ENCODE measurements around the gene NPAS2. TPM values are rescaled to one million over a fixed set of nuclear protein-coding genes. Genes with fewer than 3 reads are reported as not detected.

NPAS2 gene
- polyA plus RNA-seq, 3 donors, result 13.2 to 20.2 (median 14.5) TPM

GRCh38 chr2:100893392-100894104 lies 73.6 kb downstream of the NPAS2 start:
- no peak for DNase-seq (ENCODE audit: extremely low read depth in 1 of 11, low read depth in 9 of 11, low spot score in 4 of 11)

DNA sequence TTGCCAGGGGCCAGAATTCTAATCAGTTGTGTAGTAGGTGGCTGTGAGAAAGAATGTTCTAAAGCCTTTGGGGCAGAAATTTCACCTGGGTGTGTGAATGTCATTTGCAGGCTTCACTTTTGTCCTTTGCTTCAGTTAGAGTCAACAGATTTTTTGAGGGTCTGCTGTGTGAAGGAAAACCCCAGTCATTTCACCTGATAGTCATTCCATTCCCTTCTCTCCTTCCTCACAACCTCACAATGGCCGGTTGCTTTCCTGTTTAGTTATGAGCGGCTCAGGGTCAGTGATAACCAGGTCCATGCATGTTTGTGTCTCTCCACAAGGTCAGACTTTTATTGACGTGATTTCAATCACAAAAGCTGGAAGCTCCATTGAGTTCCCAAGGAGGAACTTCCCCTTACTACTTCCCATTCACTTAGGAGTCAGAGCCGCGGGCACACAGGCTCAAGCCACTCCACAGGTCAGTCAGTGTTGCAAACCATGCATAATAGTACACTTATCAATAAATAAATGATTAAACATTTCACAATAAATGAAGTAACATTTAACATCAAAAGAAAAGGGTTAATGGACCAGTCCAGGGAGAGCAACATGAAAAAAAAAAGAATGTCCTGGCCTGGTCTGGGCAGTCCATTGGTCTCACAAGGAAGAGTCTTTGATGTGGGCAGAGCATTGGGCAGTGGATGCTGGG lies 74.3 kb downstream of the NPAS2 start:
- no peak for DNase-seq (ENCODE audit: extremely low read depth in 1 of 11, low read depth in 9 of 11, low spot score in 4 of 11)

- DNase-seq (ENCODE audit: extremely low read depth in 1 of 11, low read depth in 9 of 11, low spot score in 4 of 11), result no peak
Measured at GRCh38 chr2:100894796-100895156, 74.8 kb downstream of the NPAS2 start.

DNA sequence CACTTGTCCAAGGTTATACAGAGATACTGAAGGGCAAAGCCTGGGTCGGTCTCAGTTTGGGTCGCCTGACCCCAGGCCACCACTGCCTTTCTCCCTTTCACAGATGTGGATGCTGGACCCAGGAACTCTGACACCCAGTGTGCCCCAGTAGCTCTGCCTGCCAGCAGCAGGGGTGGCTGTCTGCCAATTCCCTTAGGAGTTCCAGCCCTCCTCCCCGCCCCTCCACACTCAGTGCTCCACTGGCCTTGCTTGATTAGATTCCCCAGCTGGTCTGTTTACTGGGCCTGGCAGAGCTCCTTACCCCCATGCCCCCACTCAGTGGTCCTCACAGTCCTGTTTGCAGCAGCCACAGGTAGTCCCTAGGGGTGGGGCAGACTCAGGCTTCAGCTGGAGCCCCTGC lies 75.5 kb downstream of the NPAS2 start:
- no peak for DNase-seq (ENCODE audit: extremely low read depth in 1 of 11, low read depth in 9 of 11, low spot score in 4 of 11)

GRCh38 chr2:100895934-100896685 lies 76.2 kb downstream of the NPAS2 start:
- no peak for DNase-seq (ENCODE audit: extremely low read depth in 1 of 11, low read depth in 9 of 11, low spot score in 4 of 11)

- DNase-seq (ENCODE audit: extremely low read depth in 1 of 11, low read depth in 9 of 11, low spot score in 4 of 11), result no peak
Measured at GRCh38 chr2:100898035-100898665, 78.2 kb downstream of the NPAS2 start.

GRCh38 chr2:100900156-100900795 lies 80.3 kb downstream of the NPAS2 start:
- no peak for DNase-seq (ENCODE audit: extremely low read depth in 1 of 11, low read depth in 9 of 11, low spot score in 4 of 11)

- DNase-seq (ENCODE audit: extremely low read depth in 1 of 11, low read depth in 9 of 11, low spot score in 4 of 11), result no peak
Measured at GRCh38 chr2:100902817-100903405, 83.0 kb downstream of the NPAS2 start.

GRCh38 chr2:100903534-100904258 lies 83.8 kb downstream of the NPAS2 start:
- DNase-seq (ENCODE audit: extremely low read depth in 1 of 11, low read depth in 9 of 11, low spot score in 4 of 11), result no peak

GRCh38 chr2:100905132-100905805 lies 85.3 kb downstream of the NPAS2 start:
- no peak for DNase-seq (ENCODE audit: extremely low read depth in 1 of 11, low read depth in 9 of 11, low spot score in 4 of 11)

- no peak for DNase-seq (ENCODE audit: extremely low read depth in 1 of 11, low read depth in 9 of 11, low spot score in 4 of 11)
Measured at GRCh38 chr2:100906131-100906530, 86.2 kb downstream of the NPAS2 start.

GRCh38 chr2:100906679-100907078 lies 86.7 kb downstream of the NPAS2 start:
- no peak for DNase-seq (ENCODE audit: extremely low read depth in 1 of 11, low read depth in 9 of 11, low spot score in 4 of 11)

GRCh38 chr2:100907832-100908231 lies 87.9 kb downstream of the NPAS2 start:
- DNase-seq (ENCODE audit: extremely low read depth in 1 of 11, low read depth in 9 of 11, low spot score in 4 of 11), result no peak

- DNase-seq (ENCODE audit: extremely low read depth in 1 of 11, low read depth in 9 of 11, low spot score in 4 of 11), result peak in 7 of 11 donors; percentile 10 to 39 (median 36)
Measured at GRCh38 chr2:100909534-100910081, 89.7 kb downstream of the NPAS2 start.

GRCh38 chr2:100910111-100910510 lies 90.2 kb downstream of the NPAS2 start:
- DNase-seq (ENCODE audit: extremely low read depth in 1 of 11, low read depth in 9 of 11, low spot score in 4 of 11), result no peak

DNA sequence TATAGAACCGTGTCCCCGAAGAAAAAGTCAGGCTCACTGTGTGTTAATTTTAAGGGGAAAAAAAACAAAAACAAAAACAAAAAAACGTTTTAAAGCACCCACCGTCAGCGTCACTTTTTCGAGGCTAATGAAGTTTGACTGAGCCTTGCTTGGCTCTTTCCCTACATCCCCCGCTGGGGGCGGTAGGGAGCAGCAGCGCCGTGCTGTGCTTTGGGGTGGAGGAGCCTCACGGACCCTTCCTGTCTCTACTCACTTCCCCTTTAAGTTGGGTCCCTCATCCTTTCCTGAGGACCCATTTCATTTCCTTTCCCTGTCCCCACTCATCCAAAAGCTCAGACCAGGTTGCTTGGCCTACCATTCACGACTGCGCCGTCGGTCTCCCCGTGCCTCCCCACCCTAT lies 99.4 kb downstream of the NPAS2 start:
- no peak for DNase-seq (ENCODE audit: extremely low read depth in 1 of 11, low read depth in 9 of 11, low spot score in 4 of 11)

GRCh38 chr2:100921685-100922161 lies 101.8 kb downstream of the NPAS2 start:
- no peak for DNase-seq (ENCODE audit: extremely low read depth in 1 of 11, low read depth in 9 of 11, low spot score in 4 of 11)
